Coronary artery (tissue), 2 donors: ENCODE data around the gene ASCC3.

Experiments used
- DNase-seq: peaks from one replicate; pipeline ENCODE4 v3.0.0-alpha.2; 2017; ENCODE audit warnings: low spot score
- H3K27ac ChIP-seq, 2 donors: fragments of 200-600 bp; sonication (generic); one replicate each; pipeline ENCODE4 v1.5.1; 2016 to 2019
- H3K4me3 ChIP-seq: fragments of 200-600 bp; sonication (generic); 2 replicates; pipeline ENCODE4 v1.5.1; 2016; ENCODE audit warnings: mild to moderate bottlenecking, moderate library complexity
- TF ChIP-seq, protein P1 (sequence below): fragments of 200-600 bp; sonication (generic); IDR thresholded peaks from one replicate; pipeline ENCODE4 v1.5.1; 2019; ENCODE audit warnings: antibody characterized with exemption

ASCC3 gene

DNA sequence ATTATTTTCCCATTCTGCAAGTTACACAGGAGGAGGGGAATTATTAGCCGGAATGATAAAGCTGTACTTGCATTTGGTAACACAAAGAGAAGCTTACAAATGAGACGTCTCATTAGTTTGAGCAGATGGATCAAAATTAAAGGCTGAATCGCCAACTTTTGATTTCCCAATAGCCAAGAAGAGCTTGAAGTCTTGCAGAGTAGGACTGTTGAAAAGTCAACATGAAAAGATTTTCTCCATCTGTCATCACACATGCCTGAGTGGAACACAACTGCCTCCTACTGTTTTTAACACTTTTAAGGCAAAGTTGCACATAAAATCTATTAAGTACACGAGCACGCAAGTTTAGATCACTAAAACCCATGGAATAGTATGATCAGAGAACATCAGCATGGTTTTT is 176.2 kb downstream of the ASCC3 start:
- H3K4me3 ChIP-seq = no peak overlapping the region
- TF ChIP-seq, protein P1, sequence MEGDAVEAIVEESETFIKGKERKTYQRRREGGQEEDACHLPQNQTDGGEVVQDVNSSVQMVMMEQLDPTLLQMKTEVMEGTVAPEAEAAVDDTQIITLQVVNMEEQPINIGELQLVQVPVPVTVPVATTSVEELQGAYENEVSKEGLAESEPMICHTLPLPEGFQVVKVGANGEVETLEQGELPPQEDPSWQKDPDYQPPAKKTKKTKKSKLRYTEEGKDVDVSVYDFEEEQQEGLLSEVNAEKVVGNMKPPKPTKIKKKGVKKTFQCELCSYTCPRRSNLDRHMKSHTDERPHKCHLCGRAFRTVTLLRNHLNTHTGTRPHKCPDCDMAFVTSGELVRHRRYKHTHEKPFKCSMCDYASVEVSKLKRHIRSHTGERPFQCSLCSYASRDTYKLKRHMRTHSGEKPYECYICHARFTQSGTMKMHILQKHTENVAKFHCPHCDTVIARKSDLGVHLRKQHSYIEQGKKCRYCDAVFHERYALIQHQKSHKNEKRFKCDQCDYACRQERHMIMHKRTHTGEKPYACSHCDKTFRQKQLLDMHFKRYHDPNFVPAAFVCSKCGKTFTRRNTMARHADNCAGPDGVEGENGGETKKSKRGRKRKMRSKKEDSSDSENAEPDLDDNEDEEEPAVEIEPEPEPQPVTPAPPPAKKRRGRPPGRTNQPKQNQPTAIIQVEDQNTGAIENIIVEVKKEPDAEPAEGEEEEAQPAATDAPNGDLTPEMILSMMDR = no peak
- no peak overlapping the region for H3K27ac ChIP-seq
- DNase-seq = no peak

DNA sequence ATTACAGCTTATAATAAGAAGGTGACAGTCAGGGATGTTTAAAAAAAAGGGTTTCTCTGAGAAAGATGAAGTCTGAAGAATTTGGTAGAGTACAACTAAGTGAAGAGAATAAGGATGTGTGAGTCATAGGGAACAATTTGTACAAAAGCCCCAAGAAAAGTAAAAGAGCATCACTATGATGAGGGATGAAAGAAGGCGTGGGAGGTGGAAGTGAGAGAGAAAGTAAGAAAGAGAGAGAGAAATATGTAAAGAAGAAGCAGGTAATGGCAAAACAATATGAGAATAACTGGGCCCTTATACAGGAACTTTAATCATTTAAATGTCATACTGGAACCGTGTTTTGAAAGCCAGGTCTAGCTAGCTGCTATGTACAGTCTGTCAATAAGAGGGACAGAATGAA is 179.4 kb downstream of the ASCC3 start:
- Histone ChIP-seq H3K27ac (no peak overlapping the region), H3K4me3 (no peak overlapping the region)
- TF ChIP-seq, protein P1 = no peak
- DNase-seq = no peak

DNA sequence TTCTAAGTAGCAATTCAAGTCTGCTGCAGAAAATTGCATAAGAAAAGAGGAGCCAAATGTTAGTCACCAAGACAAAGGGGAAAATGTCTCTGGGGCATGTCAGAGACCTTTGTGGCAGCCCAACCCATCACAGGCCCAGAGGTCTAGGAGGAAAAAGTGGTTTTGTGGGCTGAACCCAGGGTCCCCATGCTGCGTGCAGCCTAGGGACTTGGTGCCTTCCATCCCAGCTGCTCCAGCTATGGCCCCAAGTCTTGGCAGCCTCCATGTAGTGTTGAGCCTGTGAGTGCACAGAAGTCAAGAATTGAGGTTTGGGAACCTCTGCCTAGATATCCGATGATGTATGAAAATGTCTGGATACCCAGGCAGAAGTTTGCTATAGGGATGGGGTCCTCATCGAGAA is 181.1 kb downstream of the ASCC3 start:
- TF ChIP-seq, protein P1 = no peak
- no peak overlapping the region for H3K27ac ChIP-seq
- H3K4me3 ChIP-seq = no peak overlapping the region
- no peak for DNase-seq

DNA sequence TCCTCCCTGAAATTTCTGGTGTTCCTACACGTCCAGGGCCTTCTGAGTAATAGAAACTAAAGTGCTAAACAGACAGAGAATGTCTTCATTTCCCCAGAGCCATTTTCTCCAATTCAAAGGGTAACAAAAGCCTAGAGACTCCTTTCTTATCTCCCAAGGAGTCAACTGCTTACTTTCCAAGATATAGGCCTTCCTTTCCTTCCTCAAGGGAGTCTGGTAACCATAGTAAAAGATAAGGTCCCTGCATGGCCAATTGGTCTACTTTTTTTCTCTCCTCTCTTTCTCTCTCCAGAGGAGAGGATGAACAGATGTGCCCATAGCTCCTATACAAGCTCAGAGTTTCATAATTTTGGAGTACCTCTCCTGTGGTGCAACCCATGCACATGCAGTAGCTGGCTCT is 185.7 kb downstream of the ASCC3 start:
- no peak overlapping the region for H3K27ac ChIP-seq
- no peak overlapping the region for H3K4me3 ChIP-seq

DNA sequence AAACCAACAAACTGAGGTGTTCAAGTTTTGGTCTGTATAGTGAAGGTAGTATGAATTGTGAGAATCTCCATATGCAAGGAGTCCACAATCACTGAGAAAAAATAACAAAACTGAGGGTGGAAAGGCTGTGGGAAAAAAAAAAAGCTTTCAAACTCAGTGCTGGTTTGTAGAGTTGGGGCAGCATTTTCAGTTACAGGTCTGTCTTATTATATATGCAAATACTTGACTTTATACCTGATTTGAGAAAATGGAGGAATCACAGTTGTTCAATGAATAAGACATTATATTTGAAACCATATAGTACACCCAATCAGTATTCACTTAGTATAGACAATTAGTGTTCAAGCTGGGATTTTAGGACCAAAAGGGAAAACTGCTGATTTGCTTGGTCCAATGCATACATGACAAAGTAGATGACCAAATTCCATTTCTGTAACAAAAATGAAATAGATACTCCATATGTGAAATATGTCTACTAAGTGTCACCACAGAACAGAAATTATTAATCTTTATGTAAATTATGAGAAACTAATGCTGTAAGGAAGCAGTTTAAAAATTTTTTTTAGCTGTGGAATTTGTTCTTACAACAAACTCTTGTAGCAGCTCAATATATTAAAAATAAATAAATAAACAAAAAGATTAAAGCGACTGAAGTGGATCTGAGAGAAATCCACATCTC is 187.7 kb downstream of the ASCC3 start:
- DNase-seq = no peak
- Histone ChIP-seq H3K4me3 (no peak overlapping the region), H3K27ac (no peak overlapping the region)
- TF ChIP-seq, protein P1 = no peak

More for the DNA sequence above, 185.7 kb downstream of the ASCC3 start:
- TF ChIP-seq, protein P1 = no peak
- no peak for DNase-seq

DNA sequence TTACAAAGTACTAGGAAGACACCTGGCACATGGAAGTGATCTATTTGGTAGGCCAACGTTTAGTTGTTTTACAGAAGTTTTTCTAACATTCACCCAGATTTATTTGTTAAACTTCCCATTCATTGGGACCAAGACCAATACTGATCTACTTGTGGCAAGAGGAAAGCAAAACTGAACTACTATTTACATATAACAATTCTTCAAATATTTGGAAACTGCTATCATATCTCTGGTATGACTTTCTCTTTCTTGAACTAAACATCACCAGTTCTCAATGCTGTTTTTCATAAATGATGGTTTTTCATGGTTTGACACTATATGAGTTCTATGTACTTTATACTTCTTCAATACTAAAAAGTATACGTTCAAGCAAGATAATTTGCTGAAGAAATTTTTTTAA is 189.2 kb downstream of the ASCC3 start:
- H3K4me3 ChIP-seq = no peak overlapping the region
- H3K27ac ChIP-seq = no peak overlapping the region
- TF ChIP-seq, protein P1 = no peak
- DNase-seq = no peak

DNA sequence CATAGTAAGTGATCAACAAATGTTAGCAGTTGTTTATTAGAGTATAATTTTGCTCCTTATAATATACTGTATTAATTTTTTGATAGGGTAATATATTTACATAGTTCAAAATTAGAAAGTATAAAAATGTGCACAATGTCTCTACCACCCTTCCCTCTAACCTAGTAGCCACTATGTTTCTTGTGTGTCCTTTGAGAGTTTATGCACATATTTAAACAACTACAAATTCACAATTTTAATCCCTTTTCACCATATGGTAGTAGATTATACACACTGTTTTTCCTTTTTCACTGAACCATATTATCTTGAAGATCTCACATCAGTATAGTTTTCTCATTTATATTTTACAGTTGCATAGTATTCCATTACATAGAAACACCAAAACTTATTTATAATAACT is 194.9 kb downstream of the ASCC3 start:
- H3K27ac ChIP-seq = no peak overlapping the region
- H3K4me3 ChIP-seq = no peak overlapping the region
- TF ChIP-seq, protein P1 = no peak
- no peak for DNase-seq
